ENCODE data around the gene PTPRQ. TPM values are rescaled to one million over a fixed set of nuclear protein-coding genes. Genes with fewer than 3 reads are reported as not detected.
A peak's percentile ranks its signal among the peaks of the same experiment; 100 is the strongest.

Gene PTPRQ
- polyA plus RNA-seq, 2 of the 4 experiments (the other 2 are of a cell fraction): 0.14 to 0.17 TPM

- TF ChIP-seq HMGXB4 (CRISPR knock-in tag; IDR thresholded peaks at IDR 0.05; ENCODE audit: borderline replicate concordance) (no peak), MYC (IDR thresholded peaks at IDR 0.05; ENCODE audit: borderline replicate concordance, low read length) (no peak), PBX3 (IDR thresholded peaks at IDR 0.05) (no peak), MAZ (IDR thresholded peaks at IDR 0.05; ENCODE audit: borderline replicate concordance, low read depth, low read length) (no peak), ELK1 (IDR thresholded peaks at IDR 0.05; ENCODE audit: low read depth, low read length) (no peak), NFE2L2 (conservative IDR thresholded peaks at IDR 0.05; ENCODE audit: low read length) (no peak), HDAC2 (IDR thresholded peaks at IDR 0.05) (no peak), EHF (CRISPR knock-in tag; IDR thresholded peaks at IDR 0.05) (no peak)
Observed at GRCh38 chr12:80593766-80594165, 149.7 kb downstream of the PTPRQ start (continued).

- Histone ChIP-seq H3K9me3 (no peaks in the 10 kb centered on the region), H3K4me3 (no peak overlapping the region), H3K4me2 (no peak overlapping the region), H3K4me1 (no peaks in the 10 kb centered on the region), H3K27ac (no peak overlapping the region)
- POLR2A ChIA-PET: no interaction called here
- CTCF ChIA-PET: interaction anchor here (1.4 to 1.6 kb wide), 4 partner anchors 10 to 405 kb away, joined by 3 to 4 read pairs (median 4); no protein-coding TSS in a partner anchor
- DNase-seq (ENCODE audit: low read depth in 1 of 2, low spot score in 1 of 2): no peak
- no peak for FAIRE-seq
- ATAC-seq: no peak
- TF ChIP-seq MAFK (IDR thresholded peaks at IDR 0.05; ENCODE audit: partially characterized antibody): peak; percentile 45
- TF ChIP-seq BHLHE40 (IDR thresholded peaks at IDR 0.05; ENCODE audit: low read depth, low read length): no peak
Observed at GRCh38 chr12:80596509-80596908, 152.5 kb downstream of the PTPRQ start.

- ChIA-PET CTCF (interaction anchor here (0.6 to 3.0 kb wide), 9 partner anchors 10 to 407 kb away, joined by 3 to 10 read pairs (median 4); no protein-coding TSS in a partner anchor), POLR2A (no interaction called here)
- no peaks in the 10 kb centered on the region for H3K4me1 ChIP-seq
- H3K9me3 ChIP-seq: no peaks in the 10 kb centered on the region
- 26% methylated on average over 5 of the region's 5 CpGs for WGBS (ENCODE audit: missing lambda C conversion rate)
- H3K27ac ChIP-seq: no peak overlapping the region
- no peak overlapping the region for H3K4me3 ChIP-seq
- peak in 1 of 2 experiments; percentile 52 for DNase-seq (ENCODE audit: low read depth in 1 of 2, low spot score in 1 of 2)
- ATAC-seq: peak; percentile 70 to 83; a peak in 5 of 6 replicates
- no peak overlapping the region for H3K4me2 ChIP-seq
- peak; percentile 43 for FAIRE-seq
- TF ChIP-seq USF2 (IDR thresholded peaks at IDR 0.05): no peak
- TF ChIP-seq SMC3 (IDR thresholded peaks at IDR 0.05): peak; percentile 69
- no peak for TF ChIP-seq EHF (CRISPR knock-in tag; IDR thresholded peaks at IDR 0.05)
- TF ChIP-seq POLR2A (IDR thresholded peaks at IDR 0.05; ENCODE audit: low read length): no peak
- no peak for TF ChIP-seq KDM5A (IDR thresholded peaks at IDR 0.05)
- TF ChIP-seq BHLHE40 (IDR thresholded peaks at IDR 0.05; ENCODE audit: low read depth, low read length): no peak
- TF ChIP-seq JUNB (IDR thresholded peaks at IDR 0.05): no peak
- TF ChIP-seq FOXS1 (CRISPR knock-in tag; IDR thresholded peaks at IDR 0.05): no peak
- no peak for TF ChIP-seq FOSB (CRISPR knock-in tag; IDR thresholded peaks at IDR 0.05)
- no peak for TF ChIP-seq GATA3 (IDR thresholded peaks at IDR 0.05; ENCODE audit: borderline replicate concordance)
- TF ChIP-seq ZC3H11A (IDR thresholded peaks at IDR 0.05): no peak
- no peak for TF ChIP-seq ATOH8 (CRISPR knock-in tag; IDR thresholded peaks at IDR 0.05; ENCODE audit: low read depth)
- no peak for TF ChIP-seq MYC (IDR thresholded peaks at IDR 0.05; ENCODE audit: borderline replicate concordance, low read length)
- no peak for TF ChIP-seq RARB (CRISPR knock-in tag; IDR thresholded peaks at IDR 0.05)
- TF ChIP-seq ZFP36 (IDR thresholded peaks at IDR 0.05; ENCODE audit: borderline replicate concordance, partially characterized antibody): no peak
- TF ChIP-seq MAX (IDR thresholded peaks at IDR 0.05): no peak
- no peak for TF ChIP-seq NPAS2 (CRISPR knock-in tag; IDR thresholded peaks at IDR 0.05; ENCODE audit: borderline replicate concordance)
- peak; percentile 51 to 58; a peak in 3 of 5 replicates for TF ChIP-seq RAD21 (conservative IDR thresholded peaks at IDR 0.05 in 1 of 2, IDR thresholded peaks at IDR 0.05 in 1 of 2)
- peak; percentile 60 for TF ChIP-seq CTCF (IDR thresholded peaks at IDR 0.05)
Observed at GRCh38 chr12:80598004-80598606, 154.1 kb downstream of the PTPRQ start.
